ENCODE data around the gene TRAK1. TPM values are rescaled to one million over a fixed set of nuclear protein-coding genes. Genes with fewer than 3 reads are reported as not detected.
A peak's percentile ranks its signal among the peaks of the same experiment; 100 is the strongest.

Gene TRAK1
- total RNA-seq, 2 donors from 2014 or later = 32.3 to 48.0 TPM

- ATAC-seq (no peak), DNase-seq (ENCODE audit: low spot score) (no peak)
- peaks cover 18% of the 10 kb centered on the region in 2 donors for H3K4me1 Mint-ChIP-seq (ENCODE audit: low read depth in 2 of 2)
- H3K27me3 Mint-ChIP-seq = no peaks in the 10 kb centered on the region
- no peaks in the 10 kb centered on the region for H3K9me3 Mint-ChIP-seq
- H3K36me3 Mint-ChIP-seq = no peaks in the 10 kb centered on the region
- H3K4me3 Mint-ChIP-seq = no peak overlapping the region
- no peak overlapping the region for H3K27ac Mint-ChIP-seq
These were observed 30.0 kb upstream of the TRAK1 start for GRCh38 chr3:42061025-42061712.

- ATAC-seq (no peak), DNase-seq (ENCODE audit: low spot score) (no peak)
- H3K36me3 Mint-ChIP-seq = no peaks in the 10 kb centered on the region
- no peak overlapping the region for H3K27ac Mint-ChIP-seq
- no peaks in the 10 kb centered on the region for H3K27me3 Mint-ChIP-seq
- H3K4me3 Mint-ChIP-seq = no peak overlapping the region
- peaks cover 23 to 25% of the 10 kb centered on the region in 2 donors for H3K4me1 Mint-ChIP-seq (ENCODE audit: low read depth in 2 of 2)
- no peaks in the 10 kb centered on the region for H3K9me3 Mint-ChIP-seq
These were observed 29.3 kb upstream of the TRAK1 start for GRCh38 chr3:42061713-42062380.

GRCh38 chr3:42062464-42062863 is 28.7 kb upstream of the TRAK1 start:
- no peaks in the 10 kb centered on the region for H3K27me3 Mint-ChIP-seq
- no peak overlapping the region for H3K4me3 Mint-ChIP-seq
- ATAC-seq (no peak), DNase-seq (ENCODE audit: low spot score) (no peak)
- H3K27ac Mint-ChIP-seq = no peak overlapping the region
- H3K9me3 Mint-ChIP-seq = no peaks in the 10 kb centered on the region
- no peaks in the 10 kb centered on the region for H3K36me3 Mint-ChIP-seq
- H3K4me1 Mint-ChIP-seq (ENCODE audit: low read depth in 2 of 2) = peaks cover 21 to 23% of the 10 kb centered on the region in 2 donors

GRCh38 chr3:42063888-42064287 is 27.3 kb upstream of the TRAK1 start:
- no peak overlapping the region for H3K27ac Mint-ChIP-seq
- no peaks in the 10 kb centered on the region for H3K36me3 Mint-ChIP-seq
- peaks cover 18 to 26% of the 10 kb centered on the region in 2 donors for H3K4me1 Mint-ChIP-seq (ENCODE audit: low read depth in 2 of 2)
- no peak for DNase-seq (ENCODE audit: low spot score)
- H3K4me3 Mint-ChIP-seq = no peak overlapping the region
- no peaks in the 10 kb centered on the region for H3K9me3 Mint-ChIP-seq
- no peaks in the 10 kb centered on the region for H3K27me3 Mint-ChIP-seq
- no peak for ATAC-seq

GRCh38 chr3:42066516-42067181 is 24.5 kb upstream of the TRAK1 start:
- ATAC-seq (no peak), DNase-seq (ENCODE audit: low spot score) (no peak)
- no peaks in the 10 kb centered on the region for H3K27me3 Mint-ChIP-seq
- no peaks in the 10 kb centered on the region for H3K36me3 Mint-ChIP-seq
- no peak overlapping the region for H3K27ac Mint-ChIP-seq
- H3K4me3 Mint-ChIP-seq = no peak overlapping the region
- H3K4me1 Mint-ChIP-seq (ENCODE audit: low read depth in 2 of 2) = peaks cover 26 to 29% of the 10 kb centered on the region in 2 donors
- no peaks in the 10 kb centered on the region for H3K9me3 Mint-ChIP-seq

- H3K36me3 Mint-ChIP-seq = no peaks in the 10 kb centered on the region
- ATAC-seq (no peak), DNase-seq (ENCODE audit: low spot score) (no peak)
- no peaks in the 10 kb centered on the region for H3K9me3 Mint-ChIP-seq
- no peak overlapping the region for H3K4me3 Mint-ChIP-seq
- H3K27ac Mint-ChIP-seq = no peak overlapping the region
- H3K27me3 Mint-ChIP-seq = no peaks in the 10 kb centered on the region
- peaks cover 27 to 35% of the 10 kb centered on the region in 2 donors for H3K4me1 Mint-ChIP-seq (ENCODE audit: low read depth in 2 of 2)
These were observed 23.8 kb upstream of the TRAK1 start for GRCh38 chr3:42067326-42067725.

- H3K27ac Mint-ChIP-seq = no peak overlapping the region
- peaks cover 35 to 42% of the 10 kb centered on the region in 2 donors for H3K4me1 Mint-ChIP-seq (ENCODE audit: low read depth in 2 of 2)
- no peaks in the 10 kb centered on the region for H3K9me3 Mint-ChIP-seq
- ATAC-seq (no peak), DNase-seq (ENCODE audit: low spot score) (no peak)
- H3K36me3 Mint-ChIP-seq = no peaks in the 10 kb centered on the region
- no peaks in the 10 kb centered on the region for H3K27me3 Mint-ChIP-seq
- no peak overlapping the region for H3K4me3 Mint-ChIP-seq
These were observed 22.7 kb upstream of the TRAK1 start for GRCh38 chr3:42068303-42069088.

- Mint-ChIP-seq H3K27me3 (no peaks in the 10 kb centered on the region), H3K4me3 (no peak overlapping the region), H3K36me3 (no peaks in the 10 kb centered on the region), H3K4me1 (ENCODE audit: low read depth in 2 of 2) (peaks cover 35 to 46% of the 10 kb centered on the region in 2 donors), H3K27ac (no peak overlapping the region), H3K9me3 (no peaks in the 10 kb centered on the region)
- no peak for DNase-seq (ENCODE audit: low spot score)
- ATAC-seq = no peak
These were observed 21.1 kb upstream of the TRAK1 start for GRCh38 chr3:42070089-42070488.

- Mint-ChIP-seq H3K4me1 (ENCODE audit: low read depth in 2 of 2) (peaks cover 35 to 46% of the 10 kb centered on the region in 2 donors), H3K9me3 (no peaks in the 10 kb centered on the region), H3K27ac (no peak overlapping the region), H3K36me3 (no peaks in the 10 kb centered on the region), H3K27me3 (no peaks in the 10 kb centered on the region), H3K4me3 (no peak overlapping the region)
- no peak for DNase-seq (ENCODE audit: low spot score)
- no peak for ATAC-seq
These were observed 20.6 kb upstream of the TRAK1 start for GRCh38 chr3:42070524-42070923.

GRCh38 chr3:42071904-42072812 is 19.0 kb upstream of the TRAK1 start:
- DNase-seq (ENCODE audit: low spot score) = no peak
- Mint-ChIP-seq H3K36me3 (peaks cover 5% of the 10 kb centered on the region), H3K4me1 (ENCODE audit: low read depth in 2 of 2) (peaks cover 28 to 36% of the 10 kb centered on the region in 2 donors), H3K27me3 (no peaks in the 10 kb centered on the region), H3K9me3 (no peaks in the 10 kb centered on the region), H3K27ac (peak overlapping the region in 1 of 2 donors; percentile 2), H3K4me3 (no peak overlapping the region)
- ATAC-seq = no peak

- Mint-ChIP-seq H3K36me3 (peaks cover 5% of the 10 kb centered on the region), H3K27me3 (no peaks in the 10 kb centered on the region), H3K9me3 (no peaks in the 10 kb centered on the region), H3K4me3 (no peak overlapping the region), H3K4me1 (ENCODE audit: low read depth in 2 of 2) (peaks cover 32 to 36% of the 10 kb centered on the region in 2 donors), H3K27ac (peak overlapping the region in 1 of 2 donors; percentile 2)
- no peak for DNase-seq (ENCODE audit: low spot score)
- ATAC-seq = no peak
These were observed 18.3 kb upstream of the TRAK1 start for GRCh38 chr3:42072831-42073301.

- no peak for DNase-seq (ENCODE audit: low spot score)
- H3K27me3 Mint-ChIP-seq = no peaks in the 10 kb centered on the region
- H3K4me1 Mint-ChIP-seq (ENCODE audit: low read depth in 2 of 2) = peaks cover 41 to 43% of the 10 kb centered on the region in 2 donors
- peaks cover 5% of the 10 kb centered on the region for H3K36me3 Mint-ChIP-seq
- no peak overlapping the region for H3K27ac Mint-ChIP-seq
- H3K9me3 Mint-ChIP-seq = no peaks in the 10 kb centered on the region
- no peak for ATAC-seq
- H3K4me3 Mint-ChIP-seq = no peak overlapping the region
These were observed 13.4 kb upstream of the TRAK1 start for GRCh38 chr3:42077785-42078184.

- H3K9me3 Mint-ChIP-seq = no peaks in the 10 kb centered on the region
- no peak for DNase-seq (ENCODE audit: low spot score)
- H3K36me3 Mint-ChIP-seq = peaks cover 5% of the 10 kb centered on the region
- H3K4me1 Mint-ChIP-seq (ENCODE audit: low read depth in 2 of 2) = peaks cover 42% of the 10 kb centered on the region in 2 donors
- no peak overlapping the region for H3K4me3 Mint-ChIP-seq
- no peak overlapping the region for H3K27ac Mint-ChIP-seq
- H3K27me3 Mint-ChIP-seq = no peaks in the 10 kb centered on the region
- ATAC-seq = no peak
These were observed 12.5 kb upstream of the TRAK1 start for GRCh38 chr3:42078677-42079076.
